Measurements from ENCODE around the gene MAP3K13.

MAP3K13 gene

GRCh38 chr3:185519021-185519420 is 156.1 kb downstream of the MAP3K13 start:
- no peak overlapping the region for H3K27ac ChIP-seq (ENCODE audit: low read depth, low read length)
- no peak overlapping the region for H3K4me3 ChIP-seq (ENCODE audit: insufficient read depth, low read length, poor library complexity, severe bottlenecking)
- no peaks in the 10 kb centered on the region for H3K27me3 ChIP-seq (ENCODE audit: low read length)
- TF ChIP-seq EZH2phosphoT487 (conservative IDR thresholded peaks at IDR 0.05; ENCODE audit: low read length): no peak
- TF ChIP-seq, protein P1, sequence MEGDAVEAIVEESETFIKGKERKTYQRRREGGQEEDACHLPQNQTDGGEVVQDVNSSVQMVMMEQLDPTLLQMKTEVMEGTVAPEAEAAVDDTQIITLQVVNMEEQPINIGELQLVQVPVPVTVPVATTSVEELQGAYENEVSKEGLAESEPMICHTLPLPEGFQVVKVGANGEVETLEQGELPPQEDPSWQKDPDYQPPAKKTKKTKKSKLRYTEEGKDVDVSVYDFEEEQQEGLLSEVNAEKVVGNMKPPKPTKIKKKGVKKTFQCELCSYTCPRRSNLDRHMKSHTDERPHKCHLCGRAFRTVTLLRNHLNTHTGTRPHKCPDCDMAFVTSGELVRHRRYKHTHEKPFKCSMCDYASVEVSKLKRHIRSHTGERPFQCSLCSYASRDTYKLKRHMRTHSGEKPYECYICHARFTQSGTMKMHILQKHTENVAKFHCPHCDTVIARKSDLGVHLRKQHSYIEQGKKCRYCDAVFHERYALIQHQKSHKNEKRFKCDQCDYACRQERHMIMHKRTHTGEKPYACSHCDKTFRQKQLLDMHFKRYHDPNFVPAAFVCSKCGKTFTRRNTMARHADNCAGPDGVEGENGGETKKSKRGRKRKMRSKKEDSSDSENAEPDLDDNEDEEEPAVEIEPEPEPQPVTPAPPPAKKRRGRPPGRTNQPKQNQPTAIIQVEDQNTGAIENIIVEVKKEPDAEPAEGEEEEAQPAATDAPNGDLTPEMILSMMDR (IDR thresholded peaks at IDR 0.05; ENCODE audit: insufficient read depth, low read length, poor library complexity, severe bottlenecking): no peak
- H3K9me2 ChIP-seq (replicated peaks; ENCODE audit: insufficient read depth, low read length): no peaks in the 10 kb centered on the region
- no peaks in the 10 kb centered on the region for H3K79me2 ChIP-seq (ENCODE audit: insufficient read depth, low read length)
- H3K4me2 ChIP-seq (ENCODE audit: low read depth, low read length, poor library complexity, severe bottlenecking): no peak overlapping the region
- no peak overlapping the region for H2AFZ ChIP-seq (ENCODE audit: low read depth, low read length, severe bottlenecking)
- no peak overlapping the region for H3K9ac ChIP-seq (ENCODE audit: low read length)
- no peaks in the 10 kb centered on the region for H4K20me1 ChIP-seq (ENCODE audit: low read depth, low read length)
- no peaks in the 10 kb centered on the region for H3F3A ChIP-seq (ENCODE audit: insufficient read depth)
- H3K36me3 ChIP-seq (ENCODE audit: low read length): no peaks in the 10 kb centered on the region
- no peaks in the 10 kb centered on the region for H3K9me3 ChIP-seq (ENCODE audit: insufficient read depth, low read length)

- H3K27me3 ChIP-seq (ENCODE audit: low read length): no peaks in the 10 kb centered on the region
- no peak overlapping the region for H2AFZ ChIP-seq (ENCODE audit: low read depth, low read length, severe bottlenecking)
- H3K9me3 ChIP-seq (ENCODE audit: insufficient read depth, low read length): no peaks in the 10 kb centered on the region
- no peak overlapping the region for H3K4me2 ChIP-seq (ENCODE audit: low read depth, low read length, poor library complexity, severe bottlenecking)
- no peaks in the 10 kb centered on the region for H3K79me2 ChIP-seq (ENCODE audit: insufficient read depth, low read length)
- no peaks in the 10 kb centered on the region for H3K36me3 ChIP-seq (ENCODE audit: low read length)
- H4K20me1 ChIP-seq (ENCODE audit: low read depth, low read length): no peaks in the 10 kb centered on the region
- no peaks in the 10 kb centered on the region for H3K9me2 ChIP-seq (replicated peaks; ENCODE audit: insufficient read depth, low read length)
- no peak overlapping the region for H3K4me3 ChIP-seq (ENCODE audit: insufficient read depth, low read length, poor library complexity, severe bottlenecking)
- no peak overlapping the region for H3K9ac ChIP-seq (ENCODE audit: low read length)
- TF ChIP-seq EZH2phosphoT487 (conservative IDR thresholded peaks at IDR 0.05; ENCODE audit: low read length): no peak
- TF ChIP-seq, protein P1 (IDR thresholded peaks at IDR 0.05; ENCODE audit: insufficient read depth, low read length, poor library complexity, severe bottlenecking): no peak
- no peaks in the 10 kb centered on the region for H3F3A ChIP-seq (ENCODE audit: insufficient read depth)
- H3K27ac ChIP-seq (ENCODE audit: low read depth, low read length): no peak overlapping the region
Measured at GRCh38 chr3:185521349-185522138, 158.6 kb downstream of the MAP3K13 start.

DNA sequence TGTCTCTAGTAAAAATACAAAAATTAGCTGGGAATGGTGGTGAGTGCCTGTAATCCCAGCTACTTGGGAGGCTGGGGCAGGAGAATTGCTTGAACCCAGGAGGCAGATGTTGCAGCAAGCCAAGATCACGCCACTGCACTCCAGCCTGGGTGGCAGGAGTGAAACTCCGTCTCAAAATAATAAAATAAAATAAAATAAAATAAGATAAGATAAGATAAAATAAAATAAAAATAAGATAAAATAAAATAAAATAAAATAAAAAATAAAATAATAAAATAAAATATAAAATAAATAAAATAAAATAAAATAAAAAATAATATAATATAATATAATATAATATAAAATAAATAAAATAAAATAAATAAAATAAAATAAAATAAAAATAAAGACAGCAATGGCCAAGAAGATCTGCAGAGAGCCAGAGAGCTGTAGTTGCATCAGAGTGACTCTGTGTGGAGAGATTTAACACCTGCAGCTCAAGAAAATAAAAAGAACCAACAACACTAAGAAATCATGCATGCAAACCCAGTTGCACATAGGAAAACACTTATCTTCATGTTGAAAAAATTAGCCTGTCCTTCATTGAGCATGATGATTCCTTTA is 163.5 kb downstream of the MAP3K13 start:
- Histone ChIP-seq H3K79me2 (ENCODE audit: insufficient read depth, low read length) (no peaks in the 10 kb centered on the region), H3K4me3 (ENCODE audit: insufficient read depth, low read length, poor library complexity, severe bottlenecking) (no peak overlapping the region), H3K36me3 (ENCODE audit: low read length) (no peaks in the 10 kb centered on the region), H3K27me3 (ENCODE audit: low read length) (no peaks in the 10 kb centered on the region), H3K27ac (ENCODE audit: low read depth, low read length) (no peak overlapping the region), H3F3A (ENCODE audit: insufficient read depth) (no peaks in the 10 kb centered on the region), H3K9me2 (replicated peaks; ENCODE audit: insufficient read depth, low read length) (no peaks in the 10 kb centered on the region), H3K4me2 (ENCODE audit: low read depth, low read length, poor library complexity, severe bottlenecking) (no peak overlapping the region), H3K9ac (ENCODE audit: low read length) (no peak overlapping the region), H4K20me1 (ENCODE audit: low read depth, low read length) (no peaks in the 10 kb centered on the region), H2AFZ (ENCODE audit: low read depth, low read length, severe bottlenecking) (no peak overlapping the region), H3K9me3 (ENCODE audit: insufficient read depth, low read length) (no peaks in the 10 kb centered on the region)
- TF ChIP-seq EZH2phosphoT487 (conservative IDR thresholded peaks at IDR 0.05; ENCODE audit: low read length): no peak
- TF ChIP-seq, protein P1 (IDR thresholded peaks at IDR 0.05; ENCODE audit: insufficient read depth, low read length, poor library complexity, severe bottlenecking): no peak
